Gastrocnemius medialis (tissue), 4 donors: ENCODE results near the gene NEO1.

Experiments
- CTCF ChIP-seq, 5 experiments: fragments of 450-650 bp in 3 of 5; fragments of 200-600 bp in 2 of 5; sonication (generic) in 2 of 5; IDR thresholded peaks in 4 of 5; conservative IDR thresholded peaks in 1 of 5; 1 replicate in 4 of 5; 2 replicates in 1 of 5; pipeline ENCODE4 v1.5.1; 2016 to 2019; ENCODE audit warnings: antibody characterized with exemption in 5 of 5, mild to moderate bottlenecking in 3 of 5, moderate library complexity in 3 of 5
- POLR2A ChIP-seq, 2 donors: fragments of 450-650 bp; IDR thresholded peaks; one replicate each; pipeline ENCODE4 v1.6.1; 2017; ENCODE audit warnings: antibody characterized with exemption in 2 of 2, mild to moderate bottlenecking in 2 of 2, moderate library complexity in 2 of 2

- TF ChIP-seq CTCF (IDR thresholded peaks at IDR 0.05 in 4 of 5, conservative IDR thresholded peaks at IDR 0.05 in 1 of 5) = no peak
- no peak for TF ChIP-seq POLR2A (IDR thresholded peaks at IDR 0.05)
Measured at GRCh38 chr15:73019154-73019553, 33.1 kb upstream of the NEO1 start.
